HG03280 (cell line): ENCODE results near the gene CDC37.
A peak's percentile ranks its signal among the peaks of the same experiment; 100 is the strongest.
"Not testable (repeated sequence)": the region's sequence is repeated elsewhere in the genome, so short reads cannot be mapped to it uniquely, and the experiment has no call there.

Experiments used
- ATAC-seq: cut with Tn5 transposase; IDR thresholded peaks from one replicate; pipeline ENCODE4 v1.9.1; 2021; ENCODE audit warnings: mild to moderate bottlenecking, moderate library complexity; ENCODE audit not compliant: unreplicated experiment

The CDC37 gene

GRCh38 chr19:10398819-10399218 lies 4.5 kb downstream of the CDC37 start:
- ATAC-seq = no peak

- ATAC-seq = no peak
Observed at GRCh38 chr19:10395917-10396316, 7.4 kb downstream of the CDC37 start.

GRCh38 chr19:10395436-10395835 lies 7.9 kb downstream of the CDC37 start:
- no peak for ATAC-seq

- no peak for ATAC-seq
Observed at GRCh38 chr19:10395003-10395402, 8.3 kb downstream of the CDC37 start.

- no peak for ATAC-seq
Observed at GRCh38 chr19:10393137-10393536, 10.2 kb downstream of the CDC37 start.

GRCh38 chr19:10392120-10392519 lies 11.2 kb downstream of the CDC37 start:
- no peak for ATAC-seq

GRCh38 chr19:10390652-10391286 lies 12.6 kb downstream of the CDC37 start:
- no peak for ATAC-seq

- ATAC-seq = no peak
Observed at GRCh38 chr19:10389863-10390262, 13.5 kb downstream of the CDC37 start.

GRCh38 chr19:10388957-10389356 lies 14.4 kb downstream of the CDC37 start:
- ATAC-seq = no peak

- no peak for ATAC-seq
Observed at GRCh38 chr19:10384580-10384979, 18.8 kb downstream of the CDC37 start.

- ATAC-seq = not testable (repeated sequence)
Observed at GRCh38 chr19:10383223-10383499, 20.2 kb downstream of the CDC37 start.

GRCh38 chr19:10380313-10381102 lies 22.8 kb downstream of the CDC37 start, which contains the start of gene TYK2:
Gene TYK2 (minus strand): TSS chr19:10380572. CDS start chr19:10378406, 2,166 bp downstream.
- ATAC-seq = peak; percentile 98

GRCh38 chr19:10379880-10380312 lies 23.4 kb downstream of the CDC37 start:
- ATAC-seq = no peak

- ATAC-seq = no peak
Observed at GRCh38 chr19:10378124-10378523, 25.2 kb downstream of the CDC37 start.

GRCh38 chr19:10377140-10377640 lies 26.2 kb downstream of the CDC37 start:
- ATAC-seq = not testable (repeated sequence)

GRCh38 chr19:10374931-10375330 lies 28.4 kb downstream of the CDC37 start:
- no peak for ATAC-seq

GRCh38 chr19:10372690-10373089 lies 30.7 kb downstream of the CDC37 start:
- ATAC-seq = no peak

GRCh38 chr19:10368101-10368803 lies 35.1 kb downstream of the CDC37 start:
- no peak for ATAC-seq

- not testable (repeated sequence) for ATAC-seq
Observed at GRCh38 chr19:10366950-10367512, 36.3 kb downstream of the CDC37 start.

GRCh38 chr19:10365518-10365917 lies 37.8 kb downstream of the CDC37 start:
- ATAC-seq = no peak

GRCh38 chr19:10364644-10365043 lies 38.7 kb downstream of the CDC37 start:
- ATAC-seq = no peak
